GM12878 (cell line): ENCODE data around the gene EPAS1.

Source experiments
- CBX5 ChIP-seq: sonication (generic); IDR thresholded peaks from 2 replicates; pipeline ENCODE4 v1.6.1; 2016; ENCODE audit warnings: low read depth, moderate library complexity, mild to moderate bottlenecking, inconsistent platforms
- NFYB ChIP-seq: IDR thresholded peaks from 2 replicates; pipeline ENCODE4 v1.6.1; 2011; ENCODE audit warnings: low read depth, mild to moderate bottlenecking, low read length, improper control_type of control experiment, moderate library complexity; ENCODE audit not compliant: insufficient read depth
- POLR2A ChIP-seq: IDR thresholded peaks from 2 replicates; pipeline ENCODE4 v1.6.1; 2011; ENCODE audit warnings: low read depth, mild to moderate bottlenecking, low read length
- RFX5 ChIP-seq: IDR thresholded peaks from 2 replicates; pipeline ENCODE4 v1.6.1; 2011; ENCODE audit warnings: low read depth, low read length, improper control_type of control experiment
- TF ChIP-seq, protein P1 (sequence below), 3 experiments: IDR thresholded peaks in 2 of 3; conservative IDR thresholded peaks in 1 of 3; 2 replicates each; pipeline ENCODE4 v1.5.1; 2011; ENCODE audit warnings: low read depth in 3 of 3, low read length in 3 of 3, mild to moderate bottlenecking in 3 of 3, control low read depth in 2 of 3, moderate library complexity in 2 of 3, inconsistent platforms in 1 of 3, mixed read lengths in 1 of 3; ENCODE audit not compliant: control insufficient read depth in 2 of 3, insufficient read depth in 1 of 3; ENCODE audit errors: extremely low read depth in 1 of 3

DNA sequence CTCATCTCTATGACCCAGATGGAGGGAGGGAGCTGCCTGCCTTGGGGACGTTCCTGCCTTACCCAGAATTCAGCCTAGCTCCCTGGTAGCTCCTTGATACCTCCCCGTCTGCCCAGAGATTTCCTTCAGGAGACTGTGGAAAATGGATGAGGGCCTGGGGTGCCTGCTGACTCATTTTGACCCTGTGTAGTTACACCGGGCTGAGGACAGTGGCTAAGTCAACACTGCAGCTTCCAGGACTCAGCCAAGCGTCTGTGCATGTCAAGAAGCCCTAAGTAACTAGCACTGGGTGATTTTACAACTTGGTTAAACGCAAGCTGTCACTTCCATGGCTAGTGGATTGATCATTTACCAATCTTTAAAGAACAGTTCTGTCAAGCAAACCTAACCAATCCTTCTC lies 23.3 kb upstream of the EPAS1 start:
- TF ChIP-seq CBX5 (no peak), RFX5 (no peak), NFYB (no peak), POLR2A (no peak)
- TF ChIP-seq, protein P1, sequence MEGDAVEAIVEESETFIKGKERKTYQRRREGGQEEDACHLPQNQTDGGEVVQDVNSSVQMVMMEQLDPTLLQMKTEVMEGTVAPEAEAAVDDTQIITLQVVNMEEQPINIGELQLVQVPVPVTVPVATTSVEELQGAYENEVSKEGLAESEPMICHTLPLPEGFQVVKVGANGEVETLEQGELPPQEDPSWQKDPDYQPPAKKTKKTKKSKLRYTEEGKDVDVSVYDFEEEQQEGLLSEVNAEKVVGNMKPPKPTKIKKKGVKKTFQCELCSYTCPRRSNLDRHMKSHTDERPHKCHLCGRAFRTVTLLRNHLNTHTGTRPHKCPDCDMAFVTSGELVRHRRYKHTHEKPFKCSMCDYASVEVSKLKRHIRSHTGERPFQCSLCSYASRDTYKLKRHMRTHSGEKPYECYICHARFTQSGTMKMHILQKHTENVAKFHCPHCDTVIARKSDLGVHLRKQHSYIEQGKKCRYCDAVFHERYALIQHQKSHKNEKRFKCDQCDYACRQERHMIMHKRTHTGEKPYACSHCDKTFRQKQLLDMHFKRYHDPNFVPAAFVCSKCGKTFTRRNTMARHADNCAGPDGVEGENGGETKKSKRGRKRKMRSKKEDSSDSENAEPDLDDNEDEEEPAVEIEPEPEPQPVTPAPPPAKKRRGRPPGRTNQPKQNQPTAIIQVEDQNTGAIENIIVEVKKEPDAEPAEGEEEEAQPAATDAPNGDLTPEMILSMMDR (IDR thresholded peaks at IDR 0.05 in 2 of 3, conservative IDR thresholded peaks at IDR 0.05 in 1 of 3; ENCODE audit: control insufficient read depth in 2 of 3, extremely low read depth in 1 of 3, insufficient read depth in 1 of 3, low read depth in 3 of 3, low read length in 3 of 3): no peak
